HG03460 (cell line): ENCODE measurements around the gene RPL10A.
A peak's percentile ranks its signal among the peaks of the same experiment; 100 is the strongest.

Experiments
- ATAC-seq: cut with Tn5 transposase; IDR thresholded peaks from one replicate; pipeline ENCODE4 v1.9.1; 2021; ENCODE audit not compliant: unreplicated experiment

Gene RPL10A

GRCh38 chr6:35445691-35446090, 22.5 kb upstream of the RPL10A start:
- ATAC-seq = no peak

GRCh38 chr6:35448191-35448590, 20.0 kb upstream of the RPL10A start:
- ATAC-seq = no peak

GRCh38 chr6:35449287-35449881, 18.8 kb upstream of the RPL10A start:
- ATAC-seq = no peak

- no peak for ATAC-seq
Measured at GRCh38 chr6:35451354-35452182, 16.6 kb upstream of the RPL10A start.

GRCh38 chr6:35452183-35453090, 15.8 kb upstream of the RPL10A start, which contains the start of gene FANCE:
TSS of gene FANCE (plus strand) at chr6:35452338. CDS start at chr6:35452546, 208 bp downstream.
- ATAC-seq = peak; percentile 87

- no peak for ATAC-seq
Measured at GRCh38 chr6:35453236-35453635, 15.0 kb upstream of the RPL10A start.

GRCh38 chr6:35454391-35455110, 13.7 kb upstream of the RPL10A start:
- no peak for ATAC-seq

GRCh38 chr6:35457907-35458306, 10.3 kb upstream of the RPL10A start:
- ATAC-seq = no peak

- ATAC-seq = no peak
Measured at GRCh38 chr6:35461270-35461669, 6.9 kb upstream of the RPL10A start.

GRCh38 chr6:35463292-35463691, 4.9 kb upstream of the RPL10A start:
- no peak for ATAC-seq

GRCh38 chr6:35465646-35466045, 2.6 kb upstream of the RPL10A start:
- no peak for ATAC-seq

GRCh38 chr6:35468980-35469750, 964 bp downstream of the RPL10A start:
- ATAC-seq = no peak

GRCh38 chr6:35469751-35470662, 1.8 kb downstream of the RPL10A start:
- ATAC-seq = no peak

GRCh38 chr6:35470663-35471120, 2.5 kb downstream of the RPL10A start:
- ATAC-seq = no peak

- ATAC-seq = no peak
Measured at GRCh38 chr6:35471836-35472345, 3.7 kb downstream of the RPL10A start.

GRCh38 chr6:35473075-35473849, 5.1 kb downstream of the RPL10A start:
- ATAC-seq = no peak

GRCh38 chr6:35473850-35474130, 5.6 kb downstream of the RPL10A start:
- no peak for ATAC-seq
